SK-N-SH (cell line): ENCODE data around the gene GPR17. TPM values are rescaled to one million over a fixed set of nuclear protein-coding genes. Genes with fewer than 3 reads are reported as not detected.

Source experiments
- CTCF ChIA-PET: fragments of 300-600, 350-600 bp; formaldehyde crosslinking; extraction: SDS; loops from one replicate; lab custom pipeline; 2021; lab: Yijun Ruan, JAX
- POLR2A ChIA-PET: fragments of 350-600 bp; sonication (Branson Sonifier 250); formaldehyde crosslinking; extraction: SDS; loops from one replicate; lab custom pipeline; 2020; ENCODE audit warnings: antibody characterized with exemption, inconsistent platforms; lab: Yijun Ruan, JAX
- DNase-seq: peaks from one replicate; pipeline ENCODE4 v3.0.0; 2012
- H2AFZ ChIP-seq: fragments of 200-600 bp; sonication (generic); 2 replicates; pipeline ENCODE4 v1.8.1; 2016; ENCODE audit warnings: antibody characterized with exemption, mild to moderate bottlenecking, low read depth
- H3F3A ChIP-seq: fragments of 200-600 bp; sonication (generic); replicated peaks from 2 replicates; pipeline ENCODE3; 2016; ENCODE audit warnings: antibody characterized with exemption, mild to moderate bottlenecking; ENCODE audit not compliant: insufficient read depth
- H3K27ac ChIP-seq, 2 experiments: fragments of 200-500 bp in 1 of 2; fragments of 200-600 bp in 1 of 2; sonication (Bioruptor generic) in 1 of 2; sonication (generic), shearing (Covaris generic) in 1 of 2; 2 replicates each; pipeline versions ENCODE4 v1.5.1 to v1.6.1; 2014 to 2016; ENCODE audit warnings: low read depth in 2 of 2, inconsistent platforms in 1 of 2, low read length in 1 of 2, mild to moderate bottlenecking in 1 of 2, mixed read lengths in 1 of 2
- H3K27me3 ChIP-seq: fragments of 200-600 bp; sonication (generic), shearing (Covaris generic); 2 replicates; pipeline ENCODE4 v1.6.1; 2016; ENCODE audit warnings: mixed run types; ENCODE audit not compliant: insufficient read depth
- H3K36me3 ChIP-seq, 2 experiments: fragments of 200-500 bp in 1 of 2; fragments of 200-600 bp in 1 of 2; sonication (Bioruptor generic) in 1 of 2; sonication (generic) in 1 of 2; replicated peaks in 1 of 2; 2 replicates each; pipeline versions ENCODE3 to v1.5.1; 2014 to 2016; ENCODE audit warnings: low read length in 1 of 2, mild to moderate bottlenecking in 1 of 2; ENCODE audit not compliant: insufficient read depth in 2 of 2, control insufficient read depth in 1 of 2
- H3K4me1 ChIP-seq, 2 experiments: fragments of 200-500 bp in 1 of 2; fragments of 200-600 bp in 1 of 2; sonication (Bioruptor generic) in 1 of 2; sonication (generic), shearing (Covaris generic) in 1 of 2; 2 replicates each; pipeline versions ENCODE4 v1.5.1 to v1.6.1; 2014 to 2016; ENCODE audit warnings: low read depth in 1 of 2, low read length in 1 of 2, mixed run types in 1 of 2; ENCODE audit not compliant: insufficient read depth in 2 of 2, control insufficient read depth in 1 of 2
- H3K4me2 ChIP-seq: fragments of 200-600 bp; sonication (generic), shearing (Covaris generic); 2 replicates; pipeline ENCODE4 v1.6.1; 2017; ENCODE audit warnings: mixed run types
- H3K4me3 ChIP-seq, 2 experiments: fragments of 200-500 bp in 1 of 2; fragments of 200-600 bp in 1 of 2; sonication (Bioruptor generic) in 1 of 2; sonication (generic), shearing (Covaris generic) in 1 of 2; 2 replicates each; pipeline versions ENCODE4 v1.5.1 to v1.8.1; 2014 to 2016; ENCODE audit warnings: low read depth in 2 of 2, inconsistent platforms in 1 of 2, low read length in 1 of 2, mild to moderate bottlenecking in 1 of 2, mixed read lengths in 1 of 2, moderate library complexity in 1 of 2
- H3K79me2 ChIP-seq: fragments of 200-600 bp; sonication (generic); 2 replicates; pipeline ENCODE4 v1.8.1; 2017; ENCODE audit warnings: mild to moderate bottlenecking; ENCODE audit not compliant: insufficient read depth
- H3K9ac ChIP-seq: fragments of 200-600 bp; sonication (generic); 2 replicates; pipeline ENCODE4 v1.6.1; 2017; ENCODE audit warnings: mixed run types
- H3K9me2 ChIP-seq: fragments of 200-600 bp; sonication (generic); 2 replicates; pipeline ENCODE4 v1.6.1; 2017; ENCODE audit warnings: mixed run types
- H3K9me3 ChIP-seq: fragments of 200-600 bp; sonication (generic); 2 replicates; pipeline ENCODE4 v1.6.1; 2017; ENCODE audit warnings: mixed run types, mild to moderate bottlenecking, moderate library complexity
- H4K20me1 ChIP-seq: fragments of 200-600 bp; sonication (generic); 2 replicates; pipeline ENCODE4 v1.6.1; 2017; ENCODE audit warnings: mild to moderate bottlenecking, mixed run types; ENCODE audit not compliant: insufficient read depth
- ELF1 ChIP-seq: IDR thresholded peaks from 2 replicates; pipeline ENCODE4 v1.4.0; 2012
- FOSL2 ChIP-seq: IDR thresholded peaks from 2 replicates; pipeline ENCODE4 v1.4.0; 2012; ENCODE audit warnings: low read depth, mild to moderate bottlenecking, moderate library complexity, borderline replicate concordance
- FOXM1 ChIP-seq: IDR thresholded peaks from 2 replicates; pipeline ENCODE4 v1.4.0; 2012; ENCODE audit warnings: low read depth, mild to moderate bottlenecking
- GATA2 ChIP-seq: sonication (generic); formaldehyde crosslinking; IDR thresholded peaks from 2 replicates; pipeline ENCODE4 v1.5.0; 2020; ENCODE audit warnings: mild to moderate bottlenecking, missing genetic modification reagents
- JUND ChIP-seq: IDR thresholded peaks from 2 replicates; pipeline ENCODE4 v1.4.0; 2012
- MEF2A ChIP-seq: IDR thresholded peaks from 2 replicates; pipeline ENCODE4 v1.4.0; 2012; ENCODE audit warnings: low read depth, borderline replicate concordance
- MXI1 ChIP-seq: IDR thresholded peaks from 2 replicates; pipeline ENCODE4 v1.6.1; 2012; ENCODE audit warnings: mild to moderate bottlenecking, low read depth, low read length, improper control_type of control experiment
- NFIC ChIP-seq: IDR thresholded peaks from 2 replicates; pipeline ENCODE4 v1.4.0; 2012; ENCODE audit warnings: borderline replicate concordance
- NRF1 ChIP-seq: IDR thresholded peaks from 2 replicates; pipeline ENCODE4 v1.6.1; 2012; ENCODE audit warnings: low read depth, mild to moderate bottlenecking, low read length
- POLR2AphosphoS5 ChIP-seq: IDR thresholded peaks from 2 replicates; pipeline ENCODE4 v1.6.1; 2012; ENCODE audit warnings: low read depth, low read length
- RAD21 ChIP-seq: IDR thresholded peaks from 2 replicates; pipeline ENCODE4 v1.6.1; 2012; ENCODE audit warnings: mild to moderate bottlenecking, low read length
- RCOR1 ChIP-seq: fragments of 150-350 bp; IDR thresholded peaks from 2 replicates; pipeline ENCODE4 v1.6.1; 2017; ENCODE audit warnings: antibody characterized with exemption, low read length
- SIN3A ChIP-seq: IDR thresholded peaks from 2 replicates; pipeline ENCODE4 v1.6.1; 2012; ENCODE audit warnings: low read depth, mild to moderate bottlenecking, low read length, moderate library complexity, borderline replicate concordance
- TAF1 ChIP-seq: IDR thresholded peaks from 2 replicates; pipeline ENCODE4 v1.6.1; 2012; ENCODE audit warnings: low read depth, mild to moderate bottlenecking, low read length, moderate library complexity, borderline replicate concordance
- TEAD4 ChIP-seq: IDR thresholded peaks from 2 replicates; pipeline ENCODE4 v1.4.0; 2012; ENCODE audit warnings: mild to moderate bottlenecking, borderline replicate concordance; ENCODE audit not compliant: insufficient read depth
- YY1 ChIP-seq: IDR thresholded peaks from 2 replicates; pipeline ENCODE4 v1.4.0; 2012; ENCODE audit warnings: low read depth, mild to moderate bottlenecking
- WGBS: methylation state at CpG from one replicate; pipeline ENCODE4 v1.1.6; 2017; ENCODE audit warnings: low lambda C conversion rate; 5-methylcytosine and 5-hydroxymethylcytosine counted together
- polyA plus RNA-seq, 3 experiments: library from polyadenylated mRNA; depleted of rRNA; stranded (reverse); fragments of >200 nt; gene quantifications; 2 replicates each; pipeline ENCODE4 v1.2.3, GENCODE V29; 2012
- TF ChIP-seq, protein P1 (sequence below): IDR thresholded peaks from 2 replicates; pipeline ENCODE4; 2012
- TF ChIP-seq, protein P2 (sequence below): IDR thresholded peaks from 2 replicates; pipeline ENCODE4 v1.4.0; 2012; ENCODE audit warnings: low read depth, borderline replicate concordance
- TF ChIP-seq, protein P3 (sequence below): IDR thresholded peaks from 2 replicates; pipeline ENCODE4 v1.4.0; 2012; ENCODE audit warnings: low read depth, borderline replicate concordance
- TF ChIP-seq, protein P4 (sequence below): fragments of 150-350 bp; IDR thresholded peaks from 2 replicates; pipeline ENCODE4 v1.6.1; 2017; ENCODE audit warnings: antibody characterized with exemption, low read length, low read depth, borderline replicate concordance
- TF ChIP-seq, protein P5 (sequence below): fragments of 150-350 bp; IDR thresholded peaks from 2 replicates; pipeline ENCODE4 v1.6.1; 2016; ENCODE audit warnings: mild to moderate bottlenecking, low read depth, low read length
- TF ChIP-seq, protein P6 (sequence below): IDR thresholded peaks from 2 replicates; pipeline ENCODE4 v1.4.0; 2012; ENCODE audit warnings: low read depth

The GPR17 gene
- polyA plus RNA-seq, 1 of the 3 experiments (the other 2 are of a cell fraction): 0.03 TPM

DNA sequence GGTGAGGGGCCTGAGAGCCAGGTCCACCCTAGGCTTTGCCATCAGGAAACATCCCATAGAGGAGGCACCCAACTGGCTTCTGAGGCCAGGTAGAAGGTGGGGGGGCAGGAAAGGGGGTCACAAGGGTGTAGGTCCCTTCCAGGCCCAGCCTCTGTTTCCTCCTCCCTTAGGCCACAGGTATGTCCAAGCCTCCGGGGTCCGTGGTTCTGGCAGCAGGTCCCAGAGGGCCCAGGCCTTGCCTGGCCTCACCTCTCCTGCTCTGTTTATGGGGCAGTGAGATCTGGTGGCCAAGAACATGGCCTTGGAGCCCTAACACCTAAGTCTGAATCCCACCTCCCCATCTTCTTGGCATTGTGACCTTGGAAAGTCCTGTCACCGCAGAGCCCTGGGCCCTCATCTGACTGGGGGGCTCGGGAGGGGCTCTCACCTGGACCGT lies 21.6 kb upstream of the GPR17 start:
- H3K9ac ChIP-seq: no peak overlapping the region
- CTCF ChIA-PET: interaction anchor here (1.4 to 2.7 kb wide), 2 partner anchors 26 to 33 kb away, joined by 9 to 12 read pairs; no protein-coding TSS in a partner anchor
- no peaks in the 10 kb centered on the region for H3K27me3 ChIP-seq
- POLR2A ChIA-PET: no interaction called here
- no peaks in the 10 kb centered on the region for H3F3A ChIP-seq
- no peaks in the 10 kb centered on the region for H3K36me3 ChIP-seq
- no peaks in the 10 kb centered on the region for H3K4me1 ChIP-seq
- no peak overlapping the region for H3K27ac ChIP-seq
- no peak overlapping the region for H3K4me3 ChIP-seq
- H4K20me1 ChIP-seq: no peaks in the 10 kb centered on the region
- H3K79me2 ChIP-seq: no peaks in the 10 kb centered on the region
- H3K9me2 ChIP-seq: no peaks in the 10 kb centered on the region
- no peak overlapping the region for H3K4me2 ChIP-seq
- 89% methylated on average over 5 of the region's 5 CpGs for WGBS
- H2AFZ ChIP-seq: no peak overlapping the region
- DNase-seq: no peak
- H3K9me3 ChIP-seq: no peaks in the 10 kb centered on the region
- TF ChIP-seq TAF1: no peak
- no peak for TF ChIP-seq YY1
- TF ChIP-seq, protein P1, sequence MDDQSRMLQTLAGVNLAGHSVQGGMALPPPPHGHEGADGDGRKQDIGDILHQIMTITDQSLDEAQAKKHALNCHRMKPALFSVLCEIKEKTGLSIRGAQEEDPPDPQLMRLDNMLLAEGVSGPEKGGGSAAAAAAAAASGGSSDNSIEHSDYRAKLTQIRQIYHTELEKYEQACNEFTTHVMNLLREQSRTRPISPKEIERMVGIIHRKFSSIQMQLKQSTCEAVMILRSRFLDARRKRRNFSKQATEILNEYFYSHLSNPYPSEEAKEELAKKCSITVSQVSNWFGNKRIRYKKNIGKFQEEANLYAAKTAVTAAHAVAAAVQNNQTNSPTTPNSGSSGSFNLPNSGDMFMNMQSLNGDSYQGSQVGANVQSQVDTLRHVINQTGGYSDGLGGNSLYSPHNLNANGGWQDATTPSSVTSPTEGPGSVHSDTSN: no peak
- no peak for TF ChIP-seq ELF1
- no peak for TF ChIP-seq MXI1
- TF ChIP-seq POLR2AphosphoS5: no peak
- no peak for TF ChIP-seq TEAD4
- TF ChIP-seq MEF2A: no peak
- TF ChIP-seq JUND: no peak
- TF ChIP-seq, all 33 proteins: peak for 0

DNA sequence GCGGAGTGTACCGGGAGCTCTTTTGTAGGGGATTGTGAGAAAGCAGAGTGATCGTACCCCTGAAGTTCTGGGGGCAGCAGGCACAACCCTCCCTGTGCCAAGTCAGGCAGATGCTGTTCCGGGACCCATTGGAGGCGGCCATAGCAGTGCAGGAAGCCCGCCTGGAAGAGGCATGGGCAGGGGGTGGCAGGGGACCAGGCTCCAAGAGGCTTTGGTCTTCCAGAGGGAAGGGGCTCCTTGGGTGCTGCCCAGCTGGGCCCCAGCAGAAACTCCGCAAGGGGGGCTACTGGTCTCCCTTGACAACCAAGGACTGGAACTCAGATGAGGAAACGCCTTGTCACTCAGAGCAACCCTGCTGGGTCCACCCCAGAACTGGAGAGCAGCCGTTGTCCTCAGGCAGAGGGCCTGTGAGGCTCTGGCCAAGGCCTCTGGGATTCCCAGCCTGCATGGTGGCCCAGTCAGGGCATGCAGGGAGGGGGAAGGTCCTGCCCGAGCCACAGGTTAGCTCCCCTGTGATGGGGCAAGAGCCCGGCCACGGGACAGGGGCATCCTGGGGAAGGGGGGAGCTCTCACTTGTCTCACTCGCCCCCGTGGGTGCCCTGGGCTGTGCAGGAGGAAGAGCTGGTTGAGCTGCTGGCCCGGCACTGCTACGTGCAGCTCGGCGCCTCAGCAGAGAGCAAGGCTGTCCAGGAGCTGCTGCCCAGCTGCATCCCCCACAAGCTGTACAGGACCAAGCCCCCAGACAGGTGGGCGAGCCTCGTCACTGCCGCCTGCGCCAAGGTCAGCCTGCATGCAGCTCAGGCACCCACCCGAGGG lies 21.0 kb upstream of the GPR17 start:
- H3K4me1 ChIP-seq: peaks cover 0 to under 1% of the 10 kb centered on the region in 2 experiments; a peak in 1 of 4 replicates
- no peaks in the 10 kb centered on the region for H3K36me3 ChIP-seq
- ChIA-PET POLR2A (no interaction called here), CTCF (interaction anchor here (0.7 to 2.7 kb wide), 6 partner anchors 14 to 209 kb away, joined by 3 to 12 read pairs (median 4); no protein-coding TSS in a partner anchor)
- 91% methylated on average over 11 of the region's 23 CpGs for WGBS
- no peaks in the 10 kb centered on the region for H3F3A ChIP-seq
- no peaks in the 10 kb centered on the region for H3K27me3 ChIP-seq
- no peaks in the 10 kb centered on the region for H4K20me1 ChIP-seq
- DNase-seq: no peak
- no peak overlapping the region for H3K9ac ChIP-seq
- H3K27ac ChIP-seq: no peak overlapping the region
- H3K79me2 ChIP-seq: no peaks in the 10 kb centered on the region
- H3K9me2 ChIP-seq: no peaks in the 10 kb centered on the region
- H2AFZ ChIP-seq: no peak overlapping the region
- no peak overlapping the region for H3K4me3 ChIP-seq
- H3K4me2 ChIP-seq: no peak overlapping the region
- no peaks in the 10 kb centered on the region for H3K9me3 ChIP-seq
- TF ChIP-seq SIN3A (no peak), TAF1 (no peak), NFIC (no peak), RAD21 (no peak), FOXM1 (no peak), RCOR1 (no peak), NRF1 (no peak), GATA2 (CRISPR knock-in tag) (no peak), FOSL2 (no peak)
- TF ChIP-seq, protein P2, sequence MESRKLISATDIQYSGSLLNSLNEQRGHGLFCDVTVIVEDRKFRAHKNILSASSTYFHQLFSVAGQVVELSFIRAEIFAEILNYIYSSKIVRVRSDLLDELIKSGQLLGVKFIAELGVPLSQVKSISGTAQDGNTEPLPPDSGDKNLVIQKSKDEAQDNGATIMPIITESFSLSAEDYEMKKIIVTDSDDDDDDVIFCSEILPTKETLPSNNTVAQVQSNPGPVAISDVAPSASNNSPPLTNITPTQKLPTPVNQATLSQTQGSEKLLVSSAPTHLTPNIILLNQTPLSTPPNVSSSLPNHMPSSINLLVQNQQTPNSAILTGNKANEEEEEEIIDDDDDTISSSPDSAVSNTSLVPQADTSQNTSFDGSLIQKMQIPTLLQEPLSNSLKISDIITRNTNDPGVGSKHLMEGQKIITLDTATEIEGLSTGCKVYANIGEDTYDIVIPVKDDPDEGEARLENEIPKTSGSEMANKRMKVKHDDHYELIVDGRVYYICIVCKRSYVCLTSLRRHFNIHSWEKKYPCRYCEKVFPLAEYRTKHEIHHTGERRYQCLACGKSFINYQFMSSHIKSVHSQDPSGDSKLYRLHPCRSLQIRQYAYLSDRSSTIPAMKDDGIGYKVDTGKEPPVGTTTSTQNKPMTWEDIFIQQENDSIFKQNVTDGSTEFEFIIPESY: no peak
- TF ChIP-seq, protein P3, sequence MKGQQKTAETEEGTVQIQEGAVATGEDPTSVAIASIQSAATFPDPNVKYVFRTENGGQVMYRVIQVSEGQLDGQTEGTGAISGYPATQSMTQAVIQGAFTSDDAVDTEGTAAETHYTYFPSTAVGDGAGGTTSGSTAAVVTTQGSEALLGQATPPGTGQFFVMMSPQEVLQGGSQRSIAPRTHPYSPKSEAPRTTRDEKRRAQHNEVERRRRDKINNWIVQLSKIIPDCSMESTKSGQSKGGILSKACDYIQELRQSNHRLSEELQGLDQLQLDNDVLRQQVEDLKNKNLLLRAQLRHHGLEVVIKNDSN: no peak
- TF ChIP-seq, protein P4, sequence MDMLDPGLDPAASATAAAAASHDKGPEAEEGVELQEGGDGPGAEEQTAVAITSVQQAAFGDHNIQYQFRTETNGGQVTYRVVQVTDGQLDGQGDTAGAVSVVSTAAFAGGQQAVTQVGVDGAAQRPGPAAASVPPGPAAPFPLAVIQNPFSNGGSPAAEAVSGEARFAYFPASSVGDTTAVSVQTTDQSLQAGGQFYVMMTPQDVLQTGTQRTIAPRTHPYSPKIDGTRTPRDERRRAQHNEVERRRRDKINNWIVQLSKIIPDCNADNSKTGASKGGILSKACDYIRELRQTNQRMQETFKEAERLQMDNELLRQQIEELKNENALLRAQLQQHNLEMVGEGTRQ: no peak
- TF ChIP-seq, protein P5, sequence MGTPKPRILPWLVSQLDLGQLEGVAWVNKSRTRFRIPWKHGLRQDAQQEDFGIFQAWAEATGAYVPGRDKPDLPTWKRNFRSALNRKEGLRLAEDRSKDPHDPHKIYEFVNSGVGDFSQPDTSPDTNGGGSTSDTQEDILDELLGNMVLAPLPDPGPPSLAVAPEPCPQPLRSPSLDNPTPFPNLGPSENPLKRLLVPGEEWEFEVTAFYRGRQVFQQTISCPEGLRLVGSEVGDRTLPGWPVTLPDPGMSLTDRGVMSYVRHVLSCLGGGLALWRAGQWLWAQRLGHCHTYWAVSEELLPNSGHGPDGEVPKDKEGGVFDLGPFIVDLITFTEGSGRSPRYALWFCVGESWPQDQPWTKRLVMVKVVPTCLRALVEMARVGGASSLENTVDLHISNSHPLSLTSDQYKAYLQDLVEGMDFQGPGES: no peak
- TF ChIP-seq, protein P6, sequence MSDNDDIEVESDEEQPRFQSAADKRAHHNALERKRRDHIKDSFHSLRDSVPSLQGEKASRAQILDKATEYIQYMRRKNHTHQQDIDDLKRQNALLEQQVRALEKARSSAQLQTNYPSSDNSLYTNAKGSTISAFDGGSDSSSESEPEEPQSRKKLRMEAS: no peak
